HepG2 (cell line): ENCODE data around the gene EHD4. TPM values are rescaled to one million over a fixed set of nuclear protein-coding genes. Genes with fewer than 3 reads are reported as not detected.

Source experiments
- ATAC-seq: fragments of 200-7000 bp; cut with Tn5 transposase; 3 replicates; pipeline ENCODE4 v1.9.1; 2020; ENCODE audit warnings: mild to moderate bottlenecking, moderate library complexity
- BruUV-seq: library from RNA; stranded (reverse); fragments of 400-500 nt; replicated peaks from 2 replicates; lab custom pipeline; 2021; lab: Mats Ljungman, UMichigan
- CTCF ChIA-PET: fragments of 300-600 bp; formaldehyde crosslinking; extraction: SDS; loops from one replicate; lab custom pipeline; 2021; ENCODE audit warnings: low total read pairs, inconsistent platforms, low intra/inter-chr PET ratio; lab: Yijun Ruan, JAX
- POLR2A ChIA-PET: fragments of 350-600 bp; sonication (Branson Sonifier 250); formaldehyde crosslinking; loops from one replicate; lab custom pipeline; 2020; ENCODE audit warnings: antibody characterized with exemption, inconsistent platforms; lab: Yijun Ruan, JAX
- DNase-seq: peaks from one replicate; pipeline ENCODE4 v3.0.0-alpha.2; 2015; ENCODE audit warnings: low spot score
- FAIRE-seq: peaks from 3 replicates; lab custom pipeline; 2011; peaks lifted over from hg19 to GRCh38; lab: Jason Lieb, UNC
- H2AFZ ChIP-seq: one replicate; pipeline ENCODE4 v1.6.1; 2011; ENCODE audit warnings: low read length, inconsistent platforms
- H3K27ac ChIP-seq: fragments of 300-600 bp; 3 replicates; pipeline ENCODE4 v1.8.0; 2011; ENCODE audit warnings: mixed run types, mild to moderate bottlenecking, mixed read lengths, low read length, inconsistent platforms; ENCODE audit not compliant: insufficient read depth; ENCODE audit errors: extremely low read length
- H3K27me3 ChIP-seq, 2 experiments: fragments of 200-600 bp in 1 of 2; 2 replicates in 1 of 2; 3 replicates in 1 of 2; pipeline versions ENCODE4 v1.6.0 to v1.8.0; 2011; ENCODE audit warnings: low read length in 2 of 2, mild to moderate bottlenecking in 2 of 2, moderate library complexity in 2 of 2, inconsistent platforms in 1 of 2; ENCODE audit not compliant: insufficient read depth in 2 of 2, control insufficient read depth in 1 of 2
- H3K36me3 ChIP-seq, 2 experiments: fragments of 200-600 bp in 1 of 2; replicated peaks in 1 of 2; 2 replicates in 1 of 2; 3 replicates in 1 of 2; pipeline versions ENCODE4 v1.5.1 to v1.8.0; 2011; ENCODE audit warnings: low read length in 2 of 2, inconsistent platforms in 1 of 2; ENCODE audit not compliant: insufficient read depth in 2 of 2, control insufficient read depth in 1 of 2
- H3K4me1 ChIP-seq: 2 replicates; pipeline ENCODE4 v1.5.1; 2012; ENCODE audit warnings: low read length, inconsistent platforms; ENCODE audit not compliant: insufficient read depth
- H3K4me2 ChIP-seq: 2 replicates; pipeline ENCODE4 v1.6.0; 2011; ENCODE audit warnings: low read depth, low read length, inconsistent platforms
- H3K4me3 ChIP-seq, 3 experiments: fragments of 200-600 bp in 1 of 3; sonication (generic), shearing (Covaris generic) in 1 of 3; replicated peaks in 1 of 3; 2 replicates each; pipeline ENCODE4 v1.5.1; 2011 to 2016; ENCODE audit warnings: low read length in 3 of 3, inconsistent platforms in 2 of 3, low read depth in 2 of 3, mild to moderate bottlenecking in 2 of 3, control low read depth in 1 of 3, mixed read lengths in 1 of 3; ENCODE audit not compliant: insufficient read depth in 1 of 3
- H3K79me2 ChIP-seq: one replicate; pipeline ENCODE4 v1.6.1; 2011; ENCODE audit warnings: low read length, inconsistent platforms; ENCODE audit not compliant: insufficient read depth
- H3K9ac ChIP-seq: 2 replicates; pipeline ENCODE4 v1.6.0; 2011; ENCODE audit warnings: mild to moderate bottlenecking, low read depth, low read length, inconsistent platforms; ENCODE audit not compliant: insufficient read depth
- H3K9me3 ChIP-seq: 2 replicates; pipeline ENCODE4 v1.5.1; 2012; ENCODE audit warnings: mild to moderate bottlenecking, low read length
- H4K20me1 ChIP-seq: 2 replicates; pipeline ENCODE4 v1.6.0; 2011; ENCODE audit warnings: inconsistent platforms, mild to moderate bottlenecking, low read length, moderate library complexity; ENCODE audit not compliant: insufficient read depth
- BRF2 ChIP-seq: sonication (generic); formaldehyde crosslinking; IDR thresholded peaks from 2 replicates; pipeline ENCODE4 v1.8.1; 2022; ENCODE audit warnings: mild to moderate bottlenecking, missing genetic modification reagents
- CC2D1A ChIP-seq: sonication (generic); formaldehyde crosslinking; IDR thresholded peaks from 2 replicates; pipeline ENCODE4 v1.8.1; 2023; ENCODE audit warnings: mild to moderate bottlenecking, missing genetic modification reagents
- FLYWCH1 ChIP-seq: sonication (generic); formaldehyde crosslinking; IDR thresholded peaks from 2 replicates; pipeline ENCODE4 v1.8.1; 2023; ENCODE audit warnings: mild to moderate bottlenecking, missing genetic modification reagents
- MEF2D ChIP-seq: sonication (generic); formaldehyde crosslinking; IDR thresholded peaks from 2 replicates; pipeline ENCODE4 v1.5.1; 2020; ENCODE audit warnings: mild to moderate bottlenecking, missing genetic modification reagents
- RORA ChIP-seq: sonication (generic); formaldehyde crosslinking; IDR thresholded peaks from 2 replicates; pipeline ENCODE4 v1.5.0; 2020; ENCODE audit warnings: mild to moderate bottlenecking, missing genetic modification reagents, moderate library complexity
- RXRA ChIP-seq: sonication (generic); formaldehyde crosslinking; IDR thresholded peaks from 2 replicates; pipeline ENCODE4 v1.5.1; 2020; ENCODE audit warnings: missing genetic modification reagents
- TEAD2 ChIP-seq: sonication (generic); formaldehyde crosslinking; IDR thresholded peaks from 2 replicates; pipeline ENCODE4 v1.9.0; 2021; ENCODE audit warnings: missing genetic modification reagents
- ZFX ChIP-seq: sonication (generic); formaldehyde crosslinking; IDR thresholded peaks from 2 replicates; pipeline ENCODE4 v1.4.0; 2020; ENCODE audit warnings: mild to moderate bottlenecking, low read depth, missing genetic modification reagents, moderate library complexity
- ZNF256 ChIP-seq: sonication (generic); formaldehyde crosslinking; conservative IDR thresholded peaks from 2 replicates; pipeline ENCODE4 v1.4.0; 2020; ENCODE audit warnings: missing genetic modification reagents
- ZNF260 ChIP-seq: sonication (generic); formaldehyde crosslinking; IDR thresholded peaks from 2 replicates; pipeline ENCODE4 v1.4.0; 2020; ENCODE audit warnings: missing genetic modification reagents, low read depth, mild to moderate bottlenecking, borderline replicate concordance
- ZNF609 ChIP-seq: sonication (generic); formaldehyde crosslinking; IDR thresholded peaks from 2 replicates; pipeline ENCODE4 v1.4.0; 2020; ENCODE audit warnings: mild to moderate bottlenecking, missing genetic modification reagents, borderline replicate concordance
- ZNF619 ChIP-seq: sonication (generic); formaldehyde crosslinking; IDR thresholded peaks from 2 replicates; pipeline ENCODE4 v1.4.0; 2020; ENCODE audit warnings: mild to moderate bottlenecking, missing genetic modification reagents
- ZNF660 ChIP-seq: sonication (generic); formaldehyde crosslinking; IDR thresholded peaks from 2 replicates; pipeline ENCODE4 v1.5.1; 2020; ENCODE audit warnings: mild to moderate bottlenecking, low read depth, missing genetic modification reagents, borderline replicate concordance
- WGBS: methylation state at CpG from one replicate; pipeline ENCODE4 v1.1.6; 2017; ENCODE audit warnings: low lambda C conversion rate; 5-methylcytosine and 5-hydroxymethylcytosine counted together
- in situ Hi-C: cut with HindIII; loops from 2 replicates; pipeline ENCODE4 v1.10.0; 2017; ENCODE audit warnings: low pct_unique_long_range_greater_than_20kb; ENCODE audit not compliant: extremely low pct_ligation_motif_present
- intact Hi-C: fragments of 100-400 bp; cut with micrococcal nuclease; formaldehyde crosslinking; loops from one replicate; pipeline ENCODE4 v1.10.0; 2022; ENCODE audit not compliant: unreplicated experiment
- polyA plus RNA-seq, 8 experiments: library from polyadenylated mRNA; depleted of rRNA in 3 of 8; stranded (reverse) in 7 of 8; unstranded in 1 of 8; fragments of >200 nt; fragmentation: Illumina TruSeq in 4 of 8; extraction: Trizol in 4 of 8; gene quantifications; 2 replicates each; pipeline versions ENCODE4 v1.2.1 to v1.2.3, GENCODE V29; 2011 to 2016; ENCODE audit warnings: low read depth in 4 of 8, missing spikeins in 1 of 8, mixed read lengths in 1 of 8; ENCODE audit not compliant: insufficient read depth in 1 of 8
- total RNA-seq, 5 experiments: library from RNA; depleted of rRNA; stranded (reverse); fragments of >200 nt; fragmentation: Illumina TruSeq; extraction: Trizol; gene quantifications; 2 replicates each; pipeline ENCODE4 v1.2.3, GENCODE V29; 2016; ENCODE audit warnings: low read depth in 1 of 5
- TF ChIP-seq, protein P1 (sequence below), 2 experiments: fragments of 450-650 bp in 1 of 2; sonication (generic) in 1 of 2; formaldehyde crosslinking; IDR thresholded peaks; 2 replicates each; pipeline versions ENCODE4 v1.5.0 to v1.8.0; 2020 to 2022; ENCODE audit warnings: mild to moderate bottlenecking in 1 of 2, missing genetic modification reagents in 1 of 2
- TF ChIP-seq, protein P2 (sequence below): sonication (generic); formaldehyde crosslinking; conservative IDR thresholded peaks from 2 replicates; pipeline ENCODE4 v1.4.0; 2020; ENCODE audit warnings: missing genetic modification reagents

EHD4 gene
- total and polyA plus RNA-seq, 2 of the 13 experiments (the other 11 are each of a cell fraction or from before 2014, with no cell fraction given), result 3.1 to 4.8 TPM

DNA sequence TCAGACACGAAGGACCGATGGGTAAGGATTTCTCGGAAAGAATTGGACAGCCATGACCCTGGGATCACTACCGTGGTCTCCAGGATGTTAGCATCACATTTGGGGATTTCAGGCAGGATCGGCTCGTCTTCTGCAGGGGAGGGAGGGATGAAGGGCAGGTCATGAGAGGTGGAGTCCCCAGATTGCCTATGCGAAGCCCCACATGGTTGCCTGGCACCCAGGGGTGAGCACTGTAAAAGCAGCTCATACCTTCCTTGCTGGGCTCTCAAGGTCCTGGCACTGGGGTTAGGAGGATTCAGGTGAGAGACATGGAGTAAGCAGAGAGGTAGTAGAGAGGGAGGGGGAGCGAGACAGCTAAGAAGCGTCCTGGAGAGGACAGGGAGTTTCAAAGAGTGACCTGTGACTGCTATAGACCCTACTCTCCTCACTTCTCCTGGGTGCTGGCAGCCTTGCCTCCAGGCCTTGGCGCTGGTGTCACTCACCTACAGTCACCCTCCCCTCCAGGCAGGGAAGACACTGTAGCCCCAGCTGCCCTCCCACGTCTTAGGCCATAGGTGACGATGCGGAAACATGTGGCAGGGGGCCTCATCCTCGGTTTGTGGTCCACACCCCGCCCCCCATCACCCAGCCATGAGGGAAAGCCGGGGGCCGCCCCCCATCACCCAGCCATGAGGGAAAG is 15.0 kb upstream of the EHD4 start:
- no TSS peak for BruUV-seq
- Histone ChIP-seq H3K4me3 (no peak overlapping the region), H3K9ac (no peak overlapping the region), H3K79me2 (no peaks in the 10 kb centered on the region), H3K27ac (no peak overlapping the region), H3K4me1 (peaks cover 11% of the 10 kb centered on the region), H4K20me1 (no peaks in the 10 kb centered on the region), H3K36me3 (no peaks in the 10 kb centered on the region), H3K27me3 (peaks cover 5 to 56% of the 10 kb centered on the region in 2 experiments), H3K9me3 (no peaks in the 10 kb centered on the region), H3K4me2 (no peak overlapping the region), H2AFZ (no peak overlapping the region)
- in situ Hi-C loops (loop anchor here (5.0 kb wide), 2 partner anchors 70 to 150 kb away; no protein-coding TSS in a partner anchor), intact Hi-C loops (no loop called here)
- ATAC-seq (no peak), DNase-seq (no peak), FAIRE-seq (no peak)
- WGBS, result 38% methylated on average over 10 of the region's 17 CpGs
- TF ChIP-seq MEF2D (CRISPR knock-in tag) (no peak), FLYWCH1 (no peak), ZFX (no peak), RXRA (no peak), CC2D1A (CRISPR knock-in tag) (no peak), RORA (no peak), ZNF260 (CRISPR knock-in tag) (no peak), ZNF619 (no peak), ZNF660 (CRISPR knock-in tag) (no peak), ZNF609 (no peak), TEAD2 (no peak), BRF2 (CRISPR knock-in tag) (no peak), ZNF256 (CRISPR knock-in tag) (no peak)
- TF ChIP-seq, protein P1, sequence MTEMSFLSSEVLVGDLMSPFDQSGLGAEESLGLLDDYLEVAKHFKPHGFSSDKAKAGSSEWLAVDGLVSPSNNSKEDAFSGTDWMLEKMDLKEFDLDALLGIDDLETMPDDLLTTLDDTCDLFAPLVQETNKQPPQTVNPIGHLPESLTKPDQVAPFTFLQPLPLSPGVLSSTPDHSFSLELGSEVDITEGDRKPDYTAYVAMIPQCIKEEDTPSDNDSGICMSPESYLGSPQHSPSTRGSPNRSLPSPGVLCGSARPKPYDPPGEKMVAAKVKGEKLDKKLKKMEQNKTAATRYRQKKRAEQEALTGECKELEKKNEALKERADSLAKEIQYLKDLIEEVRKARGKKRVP (CRISPR knock-in tag; IDR thresholded peaks at IDR 0.05), result no peak
- TF ChIP-seq, protein P2, sequence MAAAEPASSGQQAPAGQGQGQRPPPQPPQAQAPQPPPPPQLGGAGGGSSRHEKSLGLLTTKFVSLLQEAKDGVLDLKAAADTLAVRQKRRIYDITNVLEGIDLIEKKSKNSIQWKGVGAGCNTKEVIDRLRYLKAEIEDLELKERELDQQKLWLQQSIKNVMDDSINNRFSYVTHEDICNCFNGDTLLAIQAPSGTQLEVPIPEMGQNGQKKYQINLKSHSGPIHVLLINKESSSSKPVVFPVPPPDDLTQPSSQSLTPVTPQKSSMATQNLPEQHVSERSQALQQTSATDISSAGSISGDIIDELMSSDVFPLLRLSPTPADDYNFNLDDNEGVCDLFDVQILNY (CRISPR knock-in tag), result no peak
- ChIA-PET CTCF (interaction anchor here (3.4 kb wide), 1 partner anchor 71 kb away, joined by 39 read pairs; no protein-coding TSS in a partner anchor), POLR2A (interaction anchor here (1.0 kb wide), 1 partner anchor 405 kb away, joined by 3 read pairs; no protein-coding TSS in a partner anchor)
